GM12878 (cell line): ENCODE results near the gene IFIT5. TPM values are rescaled to one million over a fixed set of nuclear protein-coding genes. Genes with fewer than 3 reads are reported as not detected.

Experiments
- ATAC-seq: fragments of 200-7000 bp; cut with Tn5 transposase; 3 replicates; pipeline ENCODE4 v1.9.1; 2020; ENCODE audit warnings: mild to moderate bottlenecking, moderate library complexity
- BruUV-seq: library from RNA; stranded (reverse); fragments of 400-500 nt; replicated peaks from 2 replicates; lab custom pipeline; 2021; lab: Mats Ljungman, UMichigan
- CTCF ChIA-PET: fragments of 300-600 bp; sonication (Branson Sonifier 250); formaldehyde crosslinking; extraction: SDS; loops from one replicate; lab custom pipeline; 2021; ENCODE audit warnings: inconsistent platforms; lab: Yijun Ruan, JAX
- POLR2A ChIA-PET: fragments of 350-600 bp; formaldehyde crosslinking; extraction: SDS; loops from one replicate; lab custom pipeline; 2021; ENCODE audit warnings: inconsistent platforms; lab: Charles Lee
- RAD21 ChIA-PET: fragments of 300-600 bp; sonication (Branson Sonifier 250); formaldehyde crosslinking; loops from one replicate; lab custom pipeline; 2023; ENCODE audit warnings: antibody characterized with exemption; ENCODE audit not compliant: unreplicated experiment; lab: Charles Lee
- SMC1A ChIA-PET: fragments of 300-600 bp; sonication (Branson Sonifier 250); formaldehyde crosslinking; loops from one replicate; lab custom pipeline; 2023; ENCODE audit not compliant: unreplicated experiment, uncharacterized antibody; lab: Charles Lee
- DNase-seq: peaks from one replicate; pipeline ENCODE4 v3.0.0-alpha.2; 2011; ENCODE audit warnings: low read depth, low spot score
- FAIRE-seq: peaks from 3 replicates; lab custom pipeline; 2011; peaks lifted over from hg19 to GRCh38; lab: Jason Lieb, UNC
- H2AFZ ChIP-seq: 2 replicates; pipeline ENCODE4 v1.6.0; 2011; ENCODE audit warnings: low read depth, low read length, control low read depth; ENCODE audit not compliant: control insufficient read depth
- H3K27ac ChIP-seq: 2 replicates; pipeline ENCODE4 v1.5.1; 2011; ENCODE audit warnings: control low read depth; ENCODE audit not compliant: control insufficient read depth, insufficient read depth
- H3K27me3 ChIP-seq, 2 experiments: replicated peaks in 1 of 2; 2 replicates each; pipeline versions ENCODE4 v1.6.0 to v1.6.1; 2011; ENCODE audit warnings: low read length in 1 of 2; ENCODE audit not compliant: control insufficient read depth in 2 of 2, insufficient read depth in 2 of 2
- H3K36me3 ChIP-seq, 2 experiments: 2 replicates each; pipeline ENCODE4 v1.5.1; 2011; ENCODE audit warnings: low read length in 1 of 2; ENCODE audit not compliant: control insufficient read depth in 2 of 2, insufficient read depth in 2 of 2
- H3K4me1 ChIP-seq: 2 replicates; pipeline ENCODE4 v1.6.1; 2011; ENCODE audit warnings: mild to moderate bottlenecking, low read length, moderate library complexity, mixed read lengths; ENCODE audit not compliant: control insufficient read depth, insufficient read depth
- H3K4me2 ChIP-seq: 2 replicates; pipeline ENCODE4 v1.6.0; 2011; ENCODE audit warnings: control low read depth; ENCODE audit not compliant: control insufficient read depth, insufficient read depth
- H3K4me3 ChIP-seq: fragments of 200-600 bp; sonication (generic); 2 replicates; pipeline ENCODE4 v1.5.1; 2016
- H3K79me2 ChIP-seq: 2 replicates; pipeline ENCODE4 v1.6.0; 2011; ENCODE audit warnings: low read length; ENCODE audit not compliant: control insufficient read depth, insufficient read depth
- H3K9ac ChIP-seq: 2 replicates; pipeline ENCODE4 v1.8.0; 2011; ENCODE audit warnings: low read length, control low read depth, mixed read lengths; ENCODE audit not compliant: control insufficient read depth, insufficient read depth
- H3K9me3 ChIP-seq: replicated peaks from 3 replicates; pipeline ENCODE4 v1.5.1; 2011; ENCODE audit warnings: mild to moderate bottlenecking, low read length; ENCODE audit not compliant: control insufficient read depth, insufficient read depth
- H4K20me1 ChIP-seq: 2 replicates; pipeline ENCODE4 v1.6.0; 2011; ENCODE audit not compliant: control insufficient read depth, insufficient read depth
- EP300 ChIP-seq, 2 experiments: fragments of 150-350 bp in 1 of 2; IDR thresholded peaks; 2 replicates each; pipeline ENCODE4 v1.6.1; 2011 to 2012; ENCODE audit warnings: low read depth in 2 of 2, low read length in 2 of 2, borderline replicate concordance in 1 of 2, improper control_type of control experiment in 1 of 2, inconsistent platforms in 1 of 2; ENCODE audit not compliant: control insufficient read depth in 1 of 2
- EZH2 ChIP-seq: IDR thresholded peaks from 2 replicates; pipeline ENCODE4 v1.6.1; 2012; ENCODE audit warnings: low read depth, mild to moderate bottlenecking, control low read depth, inconsistent platforms, low read length, borderline replicate concordance; ENCODE audit not compliant: control insufficient read depth
- HDAC2 ChIP-seq: fragments of 200-600 bp; sonication (generic); IDR thresholded peaks from 2 replicates; pipeline ENCODE4 v1.6.1; 2017
- KAT2A ChIP-seq: conservative IDR thresholded peaks from 2 replicates; pipeline ENCODE4 v1.6.1; 2011; ENCODE audit warnings: low read depth, low read length; ENCODE audit not compliant: control insufficient read depth
- NRF1 ChIP-seq: conservative IDR thresholded peaks from 2 replicates; pipeline ENCODE4 v1.6.1; 2011; ENCODE audit warnings: mild to moderate bottlenecking, low read depth, low read length, improper control_type of control experiment
- RAD51 ChIP-seq: fragments of 450-650 bp; IDR thresholded peaks from 2 replicates; pipeline ENCODE4 v1.6.1; 2016; ENCODE audit warnings: moderate library complexity, mild to moderate bottlenecking, inconsistent platforms
- SREBF1 ChIP-seq: IDR thresholded peaks from 2 replicates; pipeline ENCODE4 v1.6.1; 2012; ENCODE audit warnings: mild to moderate bottlenecking, low read length
- TCF3 ChIP-seq: IDR thresholded peaks from 2 replicates; pipeline ENCODE4 v1.6.1; 2012; ENCODE audit warnings: low read depth, mild to moderate bottlenecking, low read length, borderline replicate concordance; ENCODE audit not compliant: insufficient read depth
- YY1 ChIP-seq: IDR thresholded peaks from 2 replicates; pipeline ENCODE4 v1.6.1; 2011; ENCODE audit warnings: low read depth, mild to moderate bottlenecking, low read length
- ZBTB11 ChIP-seq: fragments of 450-650 bp; formaldehyde crosslinking; IDR thresholded peaks from 2 replicates; pipeline ENCODE4 v1.5.0; 2022; ENCODE audit warnings: mild to moderate bottlenecking, missing genetic modification characterization
- ZBTB40 ChIP-seq: fragments of 450-650 bp; IDR thresholded peaks from 2 replicates; pipeline ENCODE4 v1.6.1; 2016; ENCODE audit warnings: mild to moderate bottlenecking, moderate library complexity, borderline replicate concordance
- WGBS: methylation state at CpG from one replicate; pipeline ENCODE4 v1.1.6; 2016; ENCODE audit warnings: low lambda C conversion rate; ENCODE audit not compliant: insufficient replicate concordance, insufficient coverage; ENCODE audit errors: missing lambda C conversion rate; 5-methylcytosine and 5-hydroxymethylcytosine counted together
- in situ Hi-C: fragments of 300-500 bp; cut with MboI; formaldehyde crosslinking; loops from 9 replicates; pipeline ENCODE4 v1.14.3; 2018; ENCODE audit warnings: mixed read lengths
- intact Hi-C: fragments of 100-400 bp; cut with micrococcal nuclease; formaldehyde crosslinking; loops from one replicate; pipeline ENCODE4 v1.14.2; 2022; ENCODE audit not compliant: unreplicated experiment
- polyA plus RNA-seq, 11 experiments: library from polyadenylated mRNA; depleted of rRNA in 4 of 11; unstranded in 6 of 11; stranded (reverse) in 5 of 11; fragments of >200 nt; fragmentation: Nextera tagmentation in 4 of 11; fragmentation: Illumina TruSeq in 1 of 11; extraction: Ambion mirVana in 4 of 11; extraction: Trizol in 1 of 11; gene quantifications; 1 replicate in 1 of 11; 2 replicates in 10 of 11; pipeline versions ENCODE4 v1.2.1 to v1.2.3, GENCODE V29; 2011 to 2016; ENCODE audit warnings: inconsistent platforms in 2 of 11, missing spikeins in 2 of 11, low read depth in 1 of 11
- total RNA-seq, 4 experiments: library from RNA; depleted of rRNA in 3 of 4; stranded (reverse); fragments of >200 nt in 3 of 4; fragmentation: Illumina TruSeq in 1 of 4; extraction: Trizol in 1 of 4; gene quantifications; 2 replicates each; pipeline versions ENCODE4 v1.2.1 to v1.2.3, GENCODE V29; 2013 to 2021

IFIT5 gene
- total and polyA plus RNA-seq, 10 of the 15 experiments (the other 5 are each of a cell fraction or from before 2014, with no cell fraction given), result 5.9 to 17.0 (median 10.4) TPM

GRCh38 chr10:89438525-89438924 is 24.2 kb downstream of the IFIT5 start (continued):
- TF ChIP-seq KAT2A, result no peak
- no peak for TF ChIP-seq TCF3
- no peak for TF ChIP-seq RAD51
- no peak for TF ChIP-seq EP300 (IDR thresholded peaks at IDR 0.05; ENCODE audit: borderline replicate concordance in 1 of 2, control insufficient read depth in 1 of 2, low read depth in 2 of 2, low read length in 2 of 2)
- no peak for TF ChIP-seq SREBF1
- TF ChIP-seq, all 136 proteins: peak for 0

GRCh38 chr10:89440226-89441009 is 26.1 kb downstream of the IFIT5 start:
- Histone ChIP-seq H3K27me3 (0 out of 4 replicates have a peak, but pooled peaks cover 0 to 3% of the 10 kb centered on the region in 2 experiments), H3K4me1 (no peaks in the 10 kb centered on the region), H4K20me1 (no peaks in the 10 kb centered on the region), H3K36me3 (no peaks in the 10 kb centered on the region), H3K79me2 (no peaks in the 10 kb centered on the region), H3K4me2 (no peak overlapping the region), H2AFZ (no peak overlapping the region), H3K9ac (no peak overlapping the region), H3K27ac (no peak overlapping the region), H3K9me3 (no peaks in the 10 kb centered on the region), H3K4me3 (no peak overlapping the region)
- WGBS, result 71% methylated on average over 4 of the region's 4 CpGs
- in situ Hi-C loops, result no loop called here
- BruUV-seq, result no TSS peak
- RAD21 ChIA-PET, result no interaction called here
- SMC1A ChIA-PET, result no interaction called here
- intact Hi-C loops, result no loop called here
- POLR2A ChIA-PET, result interaction anchor here (0.7 kb wide), 1 partner anchor 71 kb away, joined by 3 read pairs; no protein-coding TSS in a partner anchor
- ATAC-seq, result no peak
- DNase-seq, result no peak
- CTCF ChIA-PET, result interaction anchor here (0.6 to 0.7 kb wide), 2 partner anchors 9 to 19 kb away, joined by 3 read pairs; no protein-coding TSS in a partner anchor
- FAIRE-seq, result no peak
- TF ChIP-seq ZBTB40, result no peak
- no peak for TF ChIP-seq HDAC2
- TF ChIP-seq NRF1, result no peak
- TF ChIP-seq SREBF1, result no peak
- TF ChIP-seq ZBTB11 (CRISPR knock-in tag), result no peak
- no peak for TF ChIP-seq YY1
- no peak for TF ChIP-seq EZH2
